ENCODE data around the gene TRIM10.

The TRIM10 gene

DNA sequence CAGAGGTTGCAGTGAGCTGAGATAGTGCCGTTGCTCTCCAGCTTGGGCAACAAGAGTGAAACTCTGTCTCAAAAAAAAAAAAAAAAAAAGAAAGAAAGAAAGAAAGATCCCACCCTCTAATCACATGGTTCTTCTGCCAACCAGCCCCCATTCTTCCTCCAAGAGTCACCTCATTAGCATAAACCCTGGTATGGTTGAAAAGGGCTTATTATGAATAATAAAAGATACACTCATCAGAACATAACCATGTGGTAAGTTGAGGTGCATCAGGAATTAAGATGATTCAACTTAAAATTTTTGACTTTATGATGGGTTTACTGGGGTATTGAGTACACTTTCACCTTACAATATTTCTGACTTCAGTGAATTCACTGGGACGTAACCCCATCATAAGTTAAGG, 25.9 kb downstream of the TRIM10 start:
- no peak for TF ChIP-seq CTCF (IDR thresholded peaks at IDR 0.05; ENCODE audit: low read length, missing control alignments)
- H3K4me3 ChIP-seq (replicated peaks; ENCODE audit: low read depth, low read length) = no peak overlapping the region
- no peak for DNase-seq (ENCODE audit: low read depth)

- DNase-seq (ENCODE audit: low read depth) = no peak
- no peak for TF ChIP-seq CTCF (IDR thresholded peaks at IDR 0.05; ENCODE audit: low read length, missing control alignments)
- H3K4me3 ChIP-seq (replicated peaks; ENCODE audit: low read depth, low read length) = no peak overlapping the region
Measured at GRCh38 chr6:30131947-30132497, 29.0 kb downstream of the TRIM10 start.

DNA sequence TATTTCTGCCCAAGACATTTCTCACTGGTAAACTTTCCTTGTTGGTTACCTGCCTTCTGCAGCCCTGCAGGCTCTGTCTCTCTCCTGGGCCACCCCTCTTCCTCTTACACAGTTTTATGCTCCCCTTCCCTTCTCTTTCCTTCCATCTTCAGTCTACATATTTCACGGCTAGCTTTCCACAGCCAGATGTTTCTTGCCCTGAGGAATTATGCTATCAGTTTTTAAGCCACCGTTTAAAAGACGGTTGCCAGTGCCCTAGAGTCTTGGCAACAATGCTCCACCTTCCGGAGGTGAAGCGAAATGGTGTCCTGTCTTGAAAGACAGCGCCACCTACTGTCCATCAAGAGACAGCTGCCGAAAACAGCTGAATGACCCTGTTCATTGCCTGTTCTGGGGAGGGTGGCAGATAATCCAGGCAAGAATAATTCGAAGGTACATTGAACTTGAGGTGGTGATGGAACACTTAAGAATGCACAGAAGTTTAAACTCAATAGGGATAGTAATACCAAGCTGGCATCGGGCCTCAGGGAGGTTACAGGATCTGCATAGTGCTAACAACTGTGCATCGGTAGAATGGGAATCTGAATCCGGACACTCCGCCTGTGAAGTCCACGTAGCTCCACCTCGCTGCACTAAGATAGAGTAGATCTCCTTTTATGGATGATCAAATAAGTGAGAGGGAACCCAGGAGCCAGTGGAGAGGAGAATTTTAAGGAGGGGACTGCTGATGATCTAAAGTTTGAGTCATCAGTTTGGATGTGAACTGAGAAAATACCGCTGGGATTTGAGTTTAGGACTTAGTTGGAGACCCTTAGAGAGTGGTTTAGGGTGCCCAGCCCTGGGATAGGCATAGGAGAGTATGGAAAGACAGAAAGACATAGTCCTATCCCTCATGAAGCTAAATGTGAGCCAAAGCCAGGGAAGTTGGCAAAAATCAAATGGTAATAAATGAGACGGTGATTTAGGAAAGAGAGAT, 29.8 kb downstream of the TRIM10 start:
- DNase-seq (ENCODE audit: low read depth) = peak; percentile 88
- H3K4me3 ChIP-seq (replicated peaks; ENCODE audit: low read depth, low read length) = no peak overlapping the region
- TF ChIP-seq CTCF (IDR thresholded peaks at IDR 0.05; ENCODE audit: low read length, missing control alignments) = peak; percentile 100

GRCh38 chr6:30130179-30130679, 30.8 kb downstream of the TRIM10 start:
- H3K4me3 ChIP-seq (replicated peaks; ENCODE audit: low read depth, low read length) = no peak overlapping the region
- TF ChIP-seq CTCF (IDR thresholded peaks at IDR 0.05; ENCODE audit: low read length, missing control alignments) = no peak
- DNase-seq (ENCODE audit: low read depth) = no peak

DNA sequence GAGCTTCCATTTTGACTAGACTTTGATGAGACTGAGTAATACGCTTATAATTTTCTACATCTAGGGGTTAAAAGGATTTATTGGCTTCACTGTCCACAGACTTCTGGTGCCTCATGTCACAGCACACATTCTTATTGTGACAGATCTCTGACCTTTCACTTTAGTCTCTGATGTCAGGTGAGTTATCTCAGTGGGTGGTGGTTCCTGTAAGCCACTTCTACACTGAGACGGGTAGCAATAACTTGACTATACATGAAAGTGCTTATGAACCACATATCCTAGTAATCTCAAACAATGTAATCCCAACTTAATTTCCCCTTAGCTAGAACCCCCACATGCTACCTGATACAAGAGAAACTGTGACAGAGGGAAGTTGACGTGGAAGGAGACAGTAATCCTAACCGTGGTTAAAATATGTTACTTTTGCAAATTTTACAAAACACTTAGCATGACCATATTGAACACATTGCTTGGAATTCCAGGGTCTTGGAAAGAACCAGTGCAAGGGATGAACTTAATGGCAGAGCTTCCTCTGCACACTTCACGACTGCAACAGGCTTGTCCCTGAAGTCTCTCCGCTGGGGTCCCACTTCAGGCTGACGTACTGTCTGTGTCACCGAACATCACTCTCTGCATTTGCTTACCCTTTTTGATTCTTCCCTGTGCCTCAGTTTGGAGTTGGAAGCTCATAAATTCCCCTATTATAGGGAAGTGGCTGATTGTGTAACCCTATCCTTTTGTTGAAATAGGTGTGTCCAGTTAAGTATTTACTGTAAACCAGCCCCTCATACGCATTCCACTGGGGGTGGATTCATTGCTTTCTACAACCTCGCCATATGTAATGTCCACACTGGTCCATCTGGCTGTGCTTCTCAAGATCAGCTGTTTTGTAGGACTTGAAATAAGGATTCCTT, 31.5 kb downstream of the TRIM10 start:
- H3K4me3 ChIP-seq (replicated peaks; ENCODE audit: low read depth, low read length) = no peak overlapping the region
- no peak for DNase-seq (ENCODE audit: low read depth)
- TF ChIP-seq CTCF (IDR thresholded peaks at IDR 0.05; ENCODE audit: low read length, missing control alignments) = no peak

DNA sequence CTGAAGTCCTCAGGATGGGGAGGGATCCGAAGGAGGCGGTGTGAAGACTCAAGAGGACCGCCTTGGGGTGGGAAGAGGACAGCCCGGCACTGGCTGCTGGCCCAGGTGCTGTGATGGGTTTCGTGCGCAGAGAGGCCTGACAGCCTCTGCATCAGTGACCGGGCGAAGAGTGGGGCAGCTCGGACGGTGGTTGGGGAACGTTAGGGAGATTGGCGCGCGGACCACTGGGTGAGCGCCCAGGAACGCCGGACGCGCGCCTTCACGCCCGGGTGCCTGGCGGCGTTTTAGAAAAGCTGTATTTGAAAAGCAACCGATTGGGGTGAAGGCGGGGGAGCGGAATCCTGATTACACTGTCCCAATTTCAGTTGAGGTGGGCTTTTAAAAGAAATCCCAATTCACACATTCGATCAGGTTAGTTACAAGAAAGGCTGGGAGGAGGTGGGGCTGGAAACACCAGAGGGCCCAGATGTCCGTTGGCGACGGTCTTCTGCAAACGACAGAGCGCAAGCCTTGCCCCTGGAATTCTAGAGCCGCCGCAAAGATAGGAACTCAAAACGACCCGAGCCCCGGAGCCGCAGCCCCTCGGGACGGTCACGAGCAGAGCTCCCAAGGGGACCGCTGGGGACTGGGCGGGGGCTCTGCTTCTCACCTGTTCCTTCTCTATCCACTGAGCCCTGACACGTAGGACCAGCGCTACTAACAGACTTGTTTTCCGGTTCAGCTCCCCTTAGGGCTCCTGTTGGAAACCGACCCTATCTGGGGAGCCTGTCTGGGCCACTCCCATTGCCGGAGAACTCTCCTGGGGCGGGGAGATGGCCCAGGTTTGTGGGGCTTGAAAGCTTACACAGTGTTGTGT, 33.5 kb downstream of the TRIM10 start:
- no peak for TF ChIP-seq CTCF (IDR thresholded peaks at IDR 0.05; ENCODE audit: low read length, missing control alignments)
- DNase-seq (ENCODE audit: low read depth) = no peak
- H3K4me3 ChIP-seq (replicated peaks; ENCODE audit: low read depth, low read length) = no peak overlapping the region

Data from fibroblast of pulmonary artery (primary cell).